ENCODE data around the gene ADGRF1.

The ADGRF1 gene

DNA sequence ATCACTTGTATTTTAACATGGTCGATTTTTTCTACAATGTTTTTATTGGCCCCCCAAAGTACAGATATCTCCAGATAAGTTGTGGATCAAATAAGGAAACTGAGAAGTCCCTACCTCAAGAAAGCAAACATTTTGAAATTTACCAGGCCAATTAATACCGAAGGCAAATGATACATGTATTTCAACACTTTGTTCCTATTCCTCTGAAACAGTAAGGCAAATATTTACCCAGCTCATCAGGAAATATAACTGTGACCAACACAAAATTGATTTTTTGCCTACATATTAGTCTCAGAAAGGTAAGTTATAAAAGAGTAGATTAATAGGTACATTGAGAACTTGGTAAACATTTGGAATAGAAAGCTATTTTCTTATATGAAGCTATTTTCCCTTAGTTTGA is 69.1 kb downstream of the ADGRF1 start:
- no peak for DNase-seq

GRCh38 chr6:46972531-46972930 is 69.6 kb downstream of the ADGRF1 start:
- no peak for DNase-seq

GRCh38 chr6:46969206-46969605 is 72.9 kb downstream of the ADGRF1 start:
- no peak for DNase-seq

DNA sequence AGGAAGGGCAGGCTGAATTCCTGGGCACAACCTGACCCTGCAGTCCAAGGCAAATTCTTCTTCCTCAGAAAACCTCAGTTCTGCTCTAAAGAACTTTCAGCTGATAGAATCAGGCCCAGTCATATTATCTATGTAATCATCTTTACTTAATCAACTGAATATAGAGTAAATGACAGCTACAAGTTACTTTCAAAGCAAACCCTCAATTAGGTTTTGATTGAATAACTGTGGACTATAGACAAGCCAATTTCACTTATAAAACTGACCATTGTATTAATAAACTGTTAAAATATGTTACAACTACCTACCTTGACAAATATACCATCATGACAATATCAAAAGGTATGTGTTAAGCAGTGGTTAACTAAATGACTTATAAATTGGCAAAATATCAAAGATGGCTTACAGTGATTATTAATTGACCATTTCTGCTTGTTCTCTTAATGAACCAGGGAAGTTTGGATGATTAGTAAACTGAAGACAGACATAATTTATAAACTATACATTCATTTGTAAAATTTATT is 74.2 kb downstream of the ADGRF1 start:
- DNase-seq, result no peak

DNA sequence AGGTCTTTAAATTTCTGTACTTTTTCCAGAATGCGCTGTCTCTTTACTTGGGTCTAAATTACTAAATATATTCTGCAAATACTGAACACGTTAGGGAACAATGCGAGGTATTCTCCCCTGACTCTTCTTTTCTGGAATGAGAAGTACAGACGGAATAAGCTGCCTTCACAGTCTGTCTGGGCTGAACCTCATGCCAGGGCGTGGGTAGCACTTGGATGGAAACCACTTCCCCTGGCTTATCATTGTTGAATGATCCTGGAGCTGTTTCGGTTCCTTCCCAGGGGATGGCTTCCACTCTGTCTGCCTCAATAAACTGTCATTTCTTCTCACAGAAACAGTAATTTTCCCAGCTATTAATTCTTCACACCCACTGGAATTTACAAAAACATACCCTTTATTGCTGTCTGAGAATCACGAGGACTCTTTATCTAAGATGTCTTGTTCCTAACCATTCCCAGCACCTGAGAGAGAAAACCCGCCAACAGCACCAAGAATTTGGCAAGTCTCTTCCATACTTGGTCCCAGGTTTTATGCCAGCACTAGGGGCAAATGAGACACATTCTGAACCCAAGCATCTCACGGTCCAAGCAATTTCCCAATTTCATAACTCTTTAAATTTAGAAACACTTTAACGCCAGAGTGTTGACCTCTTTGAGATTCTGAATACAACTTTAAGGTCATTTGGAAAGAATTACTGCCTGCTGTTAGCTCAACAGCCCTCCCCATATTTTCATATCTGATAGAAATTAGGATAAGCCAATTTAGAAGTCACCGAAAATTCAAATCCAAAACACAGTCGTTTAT is 77.2 kb downstream of the ADGRF1 start:
- no peak for DNase-seq

- no peak for DNase-seq
Observed at GRCh38 chr6:46963626-46964025, 78.5 kb downstream of the ADGRF1 start.

DNA sequence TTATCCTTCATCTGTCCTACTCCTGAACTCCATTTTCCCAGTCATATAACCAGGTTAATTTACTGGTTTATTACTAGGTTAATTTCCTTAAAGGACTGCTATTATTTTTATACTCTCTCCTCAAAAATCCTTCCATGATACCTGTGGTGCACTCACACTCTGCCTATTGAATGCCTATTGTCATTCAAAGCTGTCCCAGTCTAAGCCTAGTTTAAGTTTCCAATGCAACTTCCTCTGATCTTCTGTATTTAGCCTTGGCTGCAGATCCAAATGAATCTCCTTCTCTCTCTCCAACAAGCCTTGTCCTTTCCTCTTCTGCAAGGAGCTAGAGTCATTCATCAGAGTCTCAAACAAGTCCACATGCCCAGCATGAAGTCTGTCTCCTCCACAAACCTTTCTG is 79.1 kb downstream of the ADGRF1 start:
- no peak for DNase-seq

GRCh38 chr6:46961711-46962110 is 80.4 kb downstream of the ADGRF1 start:
- no peak for DNase-seq

DNA sequence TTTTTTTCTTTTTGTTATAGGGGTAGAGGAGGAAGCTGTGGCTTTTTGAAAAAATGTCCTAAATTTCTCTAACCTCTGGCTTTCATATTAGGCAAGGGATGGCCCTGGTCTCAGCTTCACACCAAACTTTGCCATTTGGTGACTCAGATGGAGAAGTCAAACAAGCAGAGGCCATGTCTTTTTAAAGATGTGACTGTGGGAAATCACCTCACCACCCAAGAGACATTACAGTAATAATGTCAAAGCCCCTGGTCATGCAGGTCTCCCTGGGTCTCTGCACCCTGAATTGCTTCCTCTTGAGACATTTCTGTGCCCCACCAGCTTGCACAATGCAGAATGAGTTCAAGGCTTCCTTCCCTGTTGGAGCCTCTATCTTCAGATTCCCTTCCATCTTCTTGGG is 80.9 kb downstream of the ADGRF1 start:
- no peak for DNase-seq

GRCh38 chr6:46959419-46959818 is 82.7 kb downstream of the ADGRF1 start:
- DNase-seq, result no peak

DNA sequence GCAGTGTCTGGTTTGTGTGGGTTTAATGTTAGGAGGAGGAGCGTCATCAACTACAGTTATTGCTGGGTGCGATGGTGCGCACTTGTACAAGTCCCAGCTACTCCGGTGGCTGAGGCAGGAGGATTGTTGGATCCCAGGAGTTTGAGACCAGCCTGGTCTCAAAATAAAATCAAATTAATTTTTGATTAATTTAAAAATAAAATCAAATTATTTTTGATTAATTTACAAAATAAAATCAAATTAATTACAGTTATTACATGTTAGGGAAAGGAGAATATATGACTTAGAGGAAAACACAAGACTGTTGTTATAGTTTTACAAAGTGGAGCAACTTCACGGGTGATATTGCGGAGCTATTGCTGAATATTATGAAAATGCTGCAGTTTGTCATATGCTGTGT is 85.7 kb downstream of the ADGRF1 start:
- DNase-seq, result no peak

- no peak for DNase-seq
Observed at GRCh38 chr6:46954837-46955451, 87.2 kb downstream of the ADGRF1 start.

- no peak for DNase-seq
Observed at GRCh38 chr6:46953921-46954320, 88.2 kb downstream of the ADGRF1 start.

- DNase-seq, result no peak
Observed at GRCh38 chr6:46949632-46950280, 92.4 kb downstream of the ADGRF1 start.

GRCh38 chr6:46948699-46949098 is 93.4 kb downstream of the ADGRF1 start:
- no peak for DNase-seq

All from CD4-positive, alpha-beta T cell treated with Interleukin-15 for 1 hour (primary cell).